MM.1S (cell line): ENCODE results near the gene SH2D2A.

Experiments used
- EZH2 ChIP-seq: fragments of 300-600 bp; sonication (generic); optimal IDR thresholded peaks from 2 replicates; pipeline ENCODE3; 2017; ENCODE audit warnings: low read depth, mild to moderate bottlenecking, antibody characterized with exemption, low read length, mixed read lengths
- TF ChIP-seq, protein P1 (sequence below): fragments of 300-600 bp; sonication (generic); IDR thresholded peaks from 2 replicates; pipeline ENCODE4 v1.5.1; 2016; ENCODE audit warnings: antibody characterized with exemption, low read length, mixed read lengths

DNA sequence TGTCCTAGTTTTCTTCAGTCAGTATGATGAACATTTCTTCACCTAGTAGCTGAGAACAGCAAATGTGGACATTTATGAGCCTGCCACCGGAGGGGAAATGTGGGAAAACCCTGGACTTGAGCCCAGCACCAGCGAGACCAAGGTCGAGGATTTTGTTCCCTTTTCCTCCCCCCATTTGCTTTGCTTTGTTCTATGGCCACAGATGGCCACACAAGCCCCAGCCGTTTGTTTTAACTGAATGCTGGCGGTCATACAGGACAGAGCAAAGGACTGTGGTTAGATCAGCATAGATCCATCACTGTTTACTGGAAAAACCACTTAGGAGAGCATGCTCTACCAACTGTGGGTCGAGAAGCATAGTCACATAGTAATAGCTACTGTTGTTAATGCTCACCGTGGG lies 20.9 kb downstream of the SH2D2A start:
- TF ChIP-seq, protein P1, sequence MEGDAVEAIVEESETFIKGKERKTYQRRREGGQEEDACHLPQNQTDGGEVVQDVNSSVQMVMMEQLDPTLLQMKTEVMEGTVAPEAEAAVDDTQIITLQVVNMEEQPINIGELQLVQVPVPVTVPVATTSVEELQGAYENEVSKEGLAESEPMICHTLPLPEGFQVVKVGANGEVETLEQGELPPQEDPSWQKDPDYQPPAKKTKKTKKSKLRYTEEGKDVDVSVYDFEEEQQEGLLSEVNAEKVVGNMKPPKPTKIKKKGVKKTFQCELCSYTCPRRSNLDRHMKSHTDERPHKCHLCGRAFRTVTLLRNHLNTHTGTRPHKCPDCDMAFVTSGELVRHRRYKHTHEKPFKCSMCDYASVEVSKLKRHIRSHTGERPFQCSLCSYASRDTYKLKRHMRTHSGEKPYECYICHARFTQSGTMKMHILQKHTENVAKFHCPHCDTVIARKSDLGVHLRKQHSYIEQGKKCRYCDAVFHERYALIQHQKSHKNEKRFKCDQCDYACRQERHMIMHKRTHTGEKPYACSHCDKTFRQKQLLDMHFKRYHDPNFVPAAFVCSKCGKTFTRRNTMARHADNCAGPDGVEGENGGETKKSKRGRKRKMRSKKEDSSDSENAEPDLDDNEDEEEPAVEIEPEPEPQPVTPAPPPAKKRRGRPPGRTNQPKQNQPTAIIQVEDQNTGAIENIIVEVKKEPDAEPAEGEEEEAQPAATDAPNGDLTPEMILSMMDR, result no peak
- no peak for TF ChIP-seq EZH2
